ENCODE data around the gene PDE3A.
"Not testable (repeated sequence)": the region's sequence is repeated elsewhere in the genome, so short reads cannot be mapped to it uniquely, and the experiment has no call there.

PDE3A gene

DNA sequence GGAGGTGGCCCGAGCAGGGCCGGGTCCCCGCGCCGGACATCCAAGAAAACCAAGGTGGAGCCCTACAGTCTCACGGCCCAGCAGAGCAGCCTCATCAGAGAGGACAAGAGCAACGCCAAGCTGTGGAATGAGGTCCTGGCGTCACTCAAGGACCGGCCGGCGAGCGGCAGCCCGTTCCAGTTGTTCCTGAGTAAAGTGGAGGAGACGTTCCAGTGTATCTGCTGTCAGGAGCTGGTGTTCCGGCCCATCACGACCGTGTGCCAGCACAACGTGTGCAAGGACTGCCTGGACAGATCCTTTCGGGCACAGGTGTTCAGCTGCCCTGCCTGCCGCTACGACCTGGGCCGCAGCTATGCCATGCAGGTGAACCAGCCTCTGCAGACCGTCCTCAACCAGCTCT, 184.2 kb downstream of the PDE3A start:
- not testable (repeated sequence) for H3K27ac ChIP-seq (ENCODE audit: poor library complexity, severe bottlenecking); H3K9me3 ChIP-seq (ENCODE audit: severe bottlenecking); DNase-seq (ENCODE audit: low spot score); H3K4me3 ChIP-seq (ENCODE audit: severe bottlenecking); H3K27me3 ChIP-seq (ENCODE audit: insufficient read depth, poor library complexity, severe bottlenecking); ATAC-seq (ENCODE audit: low read depth); H3K4me1 ChIP-seq (ENCODE audit: insufficient read depth, poor library complexity, severe bottlenecking); H3K36me3 ChIP-seq (ENCODE audit: low read depth)

DNA sequence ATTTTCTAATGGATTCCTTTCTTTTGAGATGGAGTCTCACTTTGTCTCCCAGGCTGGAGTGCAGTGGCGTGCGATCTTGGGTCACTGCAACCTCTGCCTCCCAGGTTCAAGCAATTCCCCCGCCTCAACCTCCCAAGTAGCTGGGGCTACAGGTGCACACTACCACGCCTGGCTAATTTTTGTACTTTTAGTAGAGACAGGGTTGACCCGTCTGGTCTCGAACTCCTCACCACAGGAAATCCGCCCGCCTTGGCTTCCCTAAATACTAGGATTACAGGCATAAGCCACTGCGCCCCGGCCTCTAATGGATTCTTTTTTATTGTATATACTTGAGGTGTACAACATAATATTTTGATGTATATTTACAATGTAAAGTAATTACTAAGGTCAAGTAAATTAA, 186.7 kb downstream of the PDE3A start:
- Histone ChIP-seq H3K27me3 (ENCODE audit: insufficient read depth, poor library complexity, severe bottlenecking) (no peaks in the 10 kb centered on the region), H3K36me3 (ENCODE audit: low read depth) (no peaks in the 10 kb centered on the region), H3K27ac (ENCODE audit: poor library complexity, severe bottlenecking) (no peak overlapping the region), H3K4me1 (ENCODE audit: insufficient read depth, poor library complexity, severe bottlenecking) (no peaks in the 10 kb centered on the region), H3K9me3 (ENCODE audit: severe bottlenecking) (no peaks in the 10 kb centered on the region), H3K4me3 (ENCODE audit: severe bottlenecking) (no peak overlapping the region)
- DNase-seq (ENCODE audit: low spot score) (no peak), ATAC-seq (ENCODE audit: low read depth) (no peak)
- TF ChIP-seq, protein P1, sequence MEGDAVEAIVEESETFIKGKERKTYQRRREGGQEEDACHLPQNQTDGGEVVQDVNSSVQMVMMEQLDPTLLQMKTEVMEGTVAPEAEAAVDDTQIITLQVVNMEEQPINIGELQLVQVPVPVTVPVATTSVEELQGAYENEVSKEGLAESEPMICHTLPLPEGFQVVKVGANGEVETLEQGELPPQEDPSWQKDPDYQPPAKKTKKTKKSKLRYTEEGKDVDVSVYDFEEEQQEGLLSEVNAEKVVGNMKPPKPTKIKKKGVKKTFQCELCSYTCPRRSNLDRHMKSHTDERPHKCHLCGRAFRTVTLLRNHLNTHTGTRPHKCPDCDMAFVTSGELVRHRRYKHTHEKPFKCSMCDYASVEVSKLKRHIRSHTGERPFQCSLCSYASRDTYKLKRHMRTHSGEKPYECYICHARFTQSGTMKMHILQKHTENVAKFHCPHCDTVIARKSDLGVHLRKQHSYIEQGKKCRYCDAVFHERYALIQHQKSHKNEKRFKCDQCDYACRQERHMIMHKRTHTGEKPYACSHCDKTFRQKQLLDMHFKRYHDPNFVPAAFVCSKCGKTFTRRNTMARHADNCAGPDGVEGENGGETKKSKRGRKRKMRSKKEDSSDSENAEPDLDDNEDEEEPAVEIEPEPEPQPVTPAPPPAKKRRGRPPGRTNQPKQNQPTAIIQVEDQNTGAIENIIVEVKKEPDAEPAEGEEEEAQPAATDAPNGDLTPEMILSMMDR (IDR thresholded peaks at IDR 0.05; ENCODE audit: poor library complexity, severe bottlenecking), result no peak

DNA sequence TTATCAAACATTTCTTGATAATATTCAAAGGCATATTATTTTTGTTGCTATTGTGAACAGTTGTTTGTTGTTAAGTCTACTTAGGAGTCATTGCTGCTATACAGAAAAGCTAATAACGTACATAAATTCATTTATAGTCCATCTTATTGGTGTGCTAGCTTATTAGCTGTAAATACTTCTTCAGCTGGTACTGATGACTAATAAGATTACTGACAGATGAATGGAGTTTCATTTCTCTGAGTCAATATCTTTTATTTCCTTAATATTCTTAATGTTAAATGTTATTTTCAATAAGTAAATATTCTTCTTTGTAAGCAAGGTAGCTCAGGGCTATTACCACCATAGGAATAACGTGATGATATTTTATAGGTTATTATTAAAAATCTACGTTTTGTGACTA, 187.4 kb downstream of the PDE3A start:
- Histone ChIP-seq H3K27ac (ENCODE audit: poor library complexity, severe bottlenecking) (no peak overlapping the region), H3K9me3 (ENCODE audit: severe bottlenecking) (no peaks in the 10 kb centered on the region), H3K36me3 (ENCODE audit: low read depth) (no peaks in the 10 kb centered on the region), H3K4me3 (ENCODE audit: severe bottlenecking) (no peak overlapping the region), H3K4me1 (ENCODE audit: insufficient read depth, poor library complexity, severe bottlenecking) (no peaks in the 10 kb centered on the region), H3K27me3 (ENCODE audit: insufficient read depth, poor library complexity, severe bottlenecking) (no peaks in the 10 kb centered on the region)
- TF ChIP-seq, protein P1 (IDR thresholded peaks at IDR 0.05; ENCODE audit: poor library complexity, severe bottlenecking), result no peak
- DNase-seq (ENCODE audit: low spot score) (no peak), ATAC-seq (ENCODE audit: low read depth) (no peak)

DNA sequence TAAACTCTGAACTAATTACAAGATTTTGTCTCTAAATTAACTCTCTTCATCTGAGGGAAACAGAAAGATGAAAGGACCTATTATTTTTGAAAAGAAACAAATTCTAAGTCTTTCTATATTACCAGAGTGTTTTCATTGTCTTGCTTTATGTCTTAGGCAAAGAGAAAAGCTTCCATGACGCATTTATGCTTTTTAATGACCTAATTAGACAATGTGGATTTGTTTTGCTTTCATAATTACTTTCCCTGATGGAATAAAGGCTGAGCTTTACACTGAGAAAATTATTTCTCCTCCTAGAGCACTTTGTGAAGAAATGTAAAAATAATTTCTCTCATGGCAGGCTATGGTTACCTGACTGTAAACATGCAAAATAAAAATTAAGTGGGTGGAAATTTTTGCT, 188.8 kb downstream of the PDE3A start:
- no peaks in the 10 kb centered on the region for H3K36me3 ChIP-seq (ENCODE audit: low read depth)
- no peaks in the 10 kb centered on the region for H3K27me3 ChIP-seq (ENCODE audit: insufficient read depth, poor library complexity, severe bottlenecking)
- TF ChIP-seq, protein P1 (IDR thresholded peaks at IDR 0.05; ENCODE audit: poor library complexity, severe bottlenecking), result no peak
- H3K4me1 ChIP-seq (ENCODE audit: insufficient read depth, poor library complexity, severe bottlenecking), result no peaks in the 10 kb centered on the region
- DNase-seq (ENCODE audit: low spot score) (no peak), ATAC-seq (ENCODE audit: low read depth) (no peak)
- no peaks in the 10 kb centered on the region for H3K9me3 ChIP-seq (ENCODE audit: severe bottlenecking)
- no peak overlapping the region for H3K4me3 ChIP-seq (ENCODE audit: severe bottlenecking)
- H3K27ac ChIP-seq (ENCODE audit: poor library complexity, severe bottlenecking), result no peak overlapping the region

DNA sequence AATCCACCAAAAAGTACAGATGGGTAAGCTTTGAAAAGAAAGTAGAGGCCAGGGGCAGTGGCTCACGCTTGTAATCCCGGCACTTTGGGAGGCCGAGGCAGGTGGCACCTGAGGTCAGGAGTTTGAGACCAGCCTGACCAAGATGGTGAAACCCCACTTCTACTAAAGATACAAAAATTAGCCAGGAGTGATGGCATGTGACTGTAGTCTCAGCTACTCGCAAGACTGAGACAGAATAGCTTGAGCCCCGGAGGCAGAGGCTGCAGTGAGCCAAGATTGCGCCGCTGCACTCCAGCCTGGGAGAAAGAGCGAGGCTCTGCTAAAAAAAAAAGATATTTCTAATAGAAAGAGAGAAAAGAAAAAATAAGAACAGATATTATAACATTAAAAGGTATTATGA, 192.6 kb downstream of the PDE3A start:
- no peaks in the 10 kb centered on the region for H3K27me3 ChIP-seq (ENCODE audit: insufficient read depth, poor library complexity, severe bottlenecking)
- ATAC-seq (ENCODE audit: low read depth), result no peak
- DNase-seq (ENCODE audit: low spot score), result no peak

More for the DNA sequence above, 192.6 kb downstream of the PDE3A start:
- no peaks in the 10 kb centered on the region for H3K4me1 ChIP-seq (ENCODE audit: insufficient read depth, poor library complexity, severe bottlenecking)
- H3K36me3 ChIP-seq (ENCODE audit: low read depth), result no peaks in the 10 kb centered on the region
- TF ChIP-seq, protein P1 (IDR thresholded peaks at IDR 0.05; ENCODE audit: poor library complexity, severe bottlenecking), result no peak
- no peak overlapping the region for H3K27ac ChIP-seq (ENCODE audit: poor library complexity, severe bottlenecking)
- no peak overlapping the region for H3K4me3 ChIP-seq (ENCODE audit: severe bottlenecking)
- H3K9me3 ChIP-seq (ENCODE audit: severe bottlenecking), result no peaks in the 10 kb centered on the region
